HCT116 (cell line): ENCODE data around the gene SORCS2.

Experiments
- CEBPB ChIP-seq: IDR thresholded peaks from 2 replicates; pipeline ENCODE4 v1.6.1; 2012; ENCODE audit warnings: low read depth
- CTCF ChIP-seq, 3 experiments: fragments of 200-600 bp in 1 of 3; sonication (generic) in 1 of 3; IDR thresholded peaks in 2 of 3; conservative IDR thresholded peaks in 1 of 3; 2 replicates each; pipeline ENCODE4 v1.5.1; 2012 to 2017; ENCODE audit warnings: low read depth in 2 of 3, low read length in 2 of 3, antibody characterized with exemption in 1 of 3, borderline replicate concordance in 1 of 3, control low read depth in 1 of 3, mild to moderate bottlenecking in 1 of 3, mixed read lengths in 1 of 3, mixed run types in 1 of 3, moderate library complexity in 1 of 3; ENCODE audit not compliant: insufficient read depth in 1 of 3
- EGR1 ChIP-seq: IDR thresholded peaks from 2 replicates; pipeline ENCODE4 v1.6.1; 2012; ENCODE audit warnings: low read depth
- EZH2 ChIP-seq: fragments of 200-600 bp; sonication (generic); IDR thresholded peaks from 2 replicates; pipeline ENCODE4 v1.6.1; 2017; ENCODE audit warnings: antibody characterized with exemption, mixed run types
- EZH2phosphoT487 ChIP-seq: fragments of 200-600 bp; IDR thresholded peaks from 2 replicates; pipeline ENCODE4 v1.6.1; 2018; ENCODE audit warnings: antibody characterized with exemption, borderline replicate concordance
- FOSL1 ChIP-seq: IDR thresholded peaks from 2 replicates; pipeline ENCODE4 v1.6.1; 2012; ENCODE audit warnings: low read depth
- MAX ChIP-seq: IDR thresholded peaks from 2 replicates; pipeline ENCODE4 v1.6.1; 2012
- POLR2A ChIP-seq: IDR thresholded peaks from 2 replicates; pipeline ENCODE4 v1.7.0; 2011; ENCODE audit warnings: borderline replicate concordance; ENCODE audit not compliant: insufficient read depth, insufficient read length; ENCODE audit errors: extremely low read depth
- REST ChIP-seq: IDR thresholded peaks from 2 replicates; pipeline ENCODE4 v1.6.1; 2012; ENCODE audit warnings: low read depth
- SP1 ChIP-seq: IDR thresholded peaks from 2 replicates; pipeline ENCODE4 v1.6.1; 2012; ENCODE audit warnings: low read depth
- YY1 ChIP-seq: IDR thresholded peaks from 2 replicates; pipeline ENCODE4 v1.6.1; 2011; ENCODE audit warnings: low read length, low read depth, moderate library complexity, mild to moderate bottlenecking; ENCODE audit not compliant: insufficient replicate concordance; ENCODE audit errors: extremely low read depth
- ZBTB33 ChIP-seq: IDR thresholded peaks from 2 replicates; pipeline ENCODE4 v1.6.1; 2011; ENCODE audit warnings: mild to moderate bottlenecking, low read length, moderate library complexity; ENCODE audit not compliant: insufficient replicate concordance; ENCODE audit errors: extremely low read depth

GRCh38 chr4:7382634-7383014, 190.3 kb downstream of the SORCS2 start:
- no peak for TF ChIP-seq CTCF (IDR thresholded peaks at IDR 0.05 in 2 of 3, conservative IDR thresholded peaks at IDR 0.05 in 1 of 3; ENCODE audit: borderline replicate concordance in 1 of 3, insufficient read depth in 1 of 3, low read depth in 2 of 3, low read length in 2 of 3)
- no peak for TF ChIP-seq EZH2
- TF ChIP-seq EZH2phosphoT487, result no peak
- TF ChIP-seq POLR2A, result no peak
- no peak for TF ChIP-seq SP1
- TF ChIP-seq MAX, result no peak
- no peak for TF ChIP-seq FOSL1
- TF ChIP-seq REST, result no peak
- no peak for TF ChIP-seq YY1
- no peak for TF ChIP-seq CEBPB
- no peak for TF ChIP-seq ZBTB33
- no peak for TF ChIP-seq EGR1
